Inferior parietal cortex (tissue), 1 donor: Measurements from ENCODE around the gene VANGL2.

ENCODE experiments used
- DNase-seq: peaks from one replicate; pipeline ENCODE4 v3.0.0-alpha.2; 2016; ENCODE audit errors: extremely low spot score

Gene VANGL2

GRCh38 chr1:160400223-160400645, at the start of gene VANGL2:
VANGL2 (plus strand) TSS chr1:160400564; CDS start chr1:160415838, 15,274 bp downstream.
- peak; percentile 65 for DNase-seq

- DNase-seq: no peak
These were observed 48.7 kb upstream of the VANGL2 start for GRCh38 chr1:160351629-160352028.

- no peak for DNase-seq
These were observed 47.8 kb upstream of the VANGL2 start for GRCh38 chr1:160352555-160352954.

- no peak for DNase-seq
These were observed 47.1 kb upstream of the VANGL2 start for GRCh38 chr1:160353223-160353622.

GRCh38 chr1:160354388-160354985, 45.9 kb upstream of the VANGL2 start:
- no peak for DNase-seq

- DNase-seq: no peak
These were observed 42.9 kb upstream of the VANGL2 start for GRCh38 chr1:160357286-160358002.

- no peak for DNase-seq
These were observed 42.3 kb upstream of the VANGL2 start for GRCh38 chr1:160358073-160358472.

- peak; percentile 15 for DNase-seq
These were observed 40.7 kb upstream of the VANGL2 start for GRCh38 chr1:160359559-160360226.

- no peak for DNase-seq
These were observed 40.1 kb upstream of the VANGL2 start for GRCh38 chr1:160360227-160360695.

GRCh38 chr1:160361199-160361598, 39.2 kb upstream of the VANGL2 start:
- DNase-seq: no peak

GRCh38 chr1:160361814-160362167, 38.6 kb upstream of the VANGL2 start:
- DNase-seq: no peak

GRCh38 chr1:160362168-160362957, 38.0 kb upstream of the VANGL2 start:
- no peak for DNase-seq

- no peak for DNase-seq
These were observed 37.4 kb upstream of the VANGL2 start for GRCh38 chr1:160363010-160363409.

- no peak for DNase-seq
These were observed 36.2 kb upstream of the VANGL2 start for GRCh38 chr1:160363951-160364735.

- DNase-seq: no peak
These were observed 35.0 kb upstream of the VANGL2 start for GRCh38 chr1:160365325-160365724.

- DNase-seq: no peak
These were observed 33.4 kb upstream of the VANGL2 start, which contains the start of gene NHLH1 for GRCh38 chr1:160366731-160367515. NHLH1 (plus strand) TSS chr1:160367071; CDS start chr1:160370732, 3,661 bp downstream.

- no peak for DNase-seq
These were observed 32.9 kb upstream of the VANGL2 start for GRCh38 chr1:160367516-160367900.

GRCh38 chr1:160367934-160368923, 32.1 kb upstream of the VANGL2 start:
- DNase-seq: no peak

GRCh38 chr1:160369087-160369486, 31.3 kb upstream of the VANGL2 start:
- no peak for DNase-seq
